GM23338 (cell line): ENCODE results near the gene AQP12B. TPM values are rescaled to one million over a fixed set of nuclear protein-coding genes. Genes with fewer than 3 reads are reported as not detected.

Experiments used
- ATAC-seq: fragments of 200-7000 bp; cut with Tn5 transposase; 3 replicates; pipeline ENCODE4 v1.9.1; 2020
- DNase-seq: peaks from one replicate; pipeline ENCODE4 v3.0.0-alpha.2; 2015; ENCODE audit warnings: low spot score
- H2AFZ ChIP-seq: fragments of 200-600 bp; sonication (generic); 2 replicates; pipeline ENCODE4 v1.8.0; 2016; ENCODE audit warnings: antibody characterized with exemption, mild to moderate bottlenecking, moderate library complexity
- H3F3A ChIP-seq: fragments of 200-600 bp; sonication (generic); replicated peaks from 2 replicates; pipeline ENCODE4 v1.8.0; 2017; ENCODE audit warnings: antibody characterized with exemption, mixed run types, low read depth
- H3K27ac ChIP-seq: fragments of 200-600 bp; sonication (generic); 2 replicates; pipeline ENCODE4 v1.6.1; 2016; ENCODE audit warnings: low read depth
- H3K27me3 ChIP-seq: fragments of 200-600 bp; sonication (generic); 2 replicates; pipeline ENCODE4 v1.8.0; 2016; ENCODE audit warnings: mild to moderate bottlenecking, mixed run types, moderate library complexity; ENCODE audit not compliant: insufficient read depth
- H3K36me3 ChIP-seq: fragments of 200-600 bp; sonication (generic); 2 replicates; pipeline ENCODE4 v1.8.0; 2016; ENCODE audit warnings: mild to moderate bottlenecking; ENCODE audit not compliant: insufficient read depth
- H3K4me1 ChIP-seq: fragments of 200-600 bp; sonication (generic); 2 replicates; pipeline ENCODE4 v1.8.0; 2016; ENCODE audit warnings: mild to moderate bottlenecking, moderate library complexity; ENCODE audit not compliant: insufficient read depth
- H3K4me2 ChIP-seq: fragments of 200-600 bp; sonication (generic); 2 replicates; pipeline ENCODE4 v1.7.1; 2017; ENCODE audit warnings: mixed run types
- H3K4me3 ChIP-seq: fragments of 200-600 bp; sonication (generic); 2 replicates; pipeline ENCODE4 v1.6.1; 2016; ENCODE audit warnings: mixed run types
- H3K79me2 ChIP-seq: fragments of 200-600 bp; sonication (generic); replicated peaks from 2 replicates; pipeline ENCODE4 v1.8.0; 2017; ENCODE audit warnings: mild to moderate bottlenecking; ENCODE audit not compliant: insufficient read depth
- H3K9me2 ChIP-seq: fragments of 200-600 bp; sonication (generic); 2 replicates; pipeline ENCODE4 v1.8.0; 2017; ENCODE audit not compliant: insufficient read depth
- H4K20me1 ChIP-seq: fragments of 200-600 bp; sonication (generic); replicated peaks from 2 replicates; pipeline ENCODE4 v1.8.0; 2017; ENCODE audit warnings: mild to moderate bottlenecking; ENCODE audit not compliant: insufficient read depth
- H3K27ac Mint-ChIP-seq: 2 replicates; pipeline ENCODE4 v1.8.0; 2020; ENCODE audit warnings: inconsistent platforms, mild to moderate bottlenecking, moderate library complexity, mixed read lengths
- H3K27me3 Mint-ChIP-seq: 3 replicates; pipeline ENCODE4 v1.8.0; 2022; ENCODE audit warnings: low read depth, mild to moderate bottlenecking, moderate library complexity, mixed read lengths, inconsistent platforms; ENCODE audit not compliant: insufficient read depth, poor library complexity
- H3K36me3 Mint-ChIP-seq: 3 replicates; pipeline ENCODE4 v1.8.0; 2021; ENCODE audit warnings: low read depth, mild to moderate bottlenecking, inconsistent platforms, moderate library complexity, mixed read lengths
- H3K4me1 Mint-ChIP-seq: 3 replicates; pipeline ENCODE4 v1.8.0; 2020; ENCODE audit warnings: mild to moderate bottlenecking, inconsistent platforms, mixed read lengths
- H3K4me3 Mint-ChIP-seq: 3 replicates; pipeline ENCODE4 v1.8.0; 2021; ENCODE audit warnings: moderate library complexity, mild to moderate bottlenecking, inconsistent platforms, mixed read lengths
- H3K9me3 Mint-ChIP-seq: 3 replicates; pipeline ENCODE4 v1.8.0; 2020; ENCODE audit warnings: moderate library complexity, mild to moderate bottlenecking, inconsistent platforms, mixed read lengths
- CREB1 ChIP-seq: fragments of 250-450 bp; sonication (Bioruptor Pico); IDR thresholded peaks from 2 replicates; pipeline ENCODE4 v1.5.0; 2020; ENCODE audit warnings: low read depth, mild to moderate bottlenecking, moderate library complexity
- EZH2 ChIP-seq: fragments of 200-600 bp; sonication (generic); IDR thresholded peaks from one replicate; pipeline ENCODE4 v1.8.0; 2017; ENCODE audit warnings: antibody characterized with exemption, mild to moderate bottlenecking, low read depth; ENCODE audit not compliant: unreplicated experiment
- EZH2phosphoT487 ChIP-seq: fragments of 200-600 bp; sonication (generic); IDR thresholded peaks from one replicate; pipeline ENCODE4 v1.8.1; 2018; ENCODE audit warnings: antibody characterized with exemption; ENCODE audit not compliant: unreplicated experiment
- JUNB ChIP-seq: IDR thresholded peaks from one replicate; pipeline ENCODE4 v1.6.1; 2016; ENCODE audit warnings: antibody characterized with exemption; ENCODE audit not compliant: unreplicated experiment
- NANOG ChIP-seq: IDR thresholded peaks from 2 replicates; pipeline ENCODE4 v1.6.1; 2016; ENCODE audit warnings: antibody characterized with exemption, borderline replicate concordance
- POLR2AphosphoS5 ChIP-seq: IDR thresholded peaks from 2 replicates; pipeline ENCODE4 v1.6.1; 2016; ENCODE audit warnings: antibody characterized with exemption, low read depth
- STAT1 ChIP-seq: IDR thresholded peaks from one replicate; pipeline ENCODE4 v1.6.1; 2016; ENCODE audit warnings: antibody characterized with exemption; ENCODE audit not compliant: unreplicated experiment
- ZNF114 ChIP-seq: fragments of 250-450 bp; sonication (Bioruptor Pico); IDR thresholded peaks from 2 replicates; pipeline ENCODE4 v1.5.0; 2020; ENCODE audit warnings: mild to moderate bottlenecking, moderate library complexity
- ZNF331 ChIP-seq: fragments of 250-450 bp; sonication (Bioruptor Pico); IDR thresholded peaks from 2 replicates; pipeline ENCODE4 v1.5.0; 2020; ENCODE audit warnings: low read depth, mild to moderate bottlenecking, moderate library complexity
- polyA plus RNA-seq: library from polyadenylated mRNA; unstranded; fragments of >200 nt; fragmentation: Nextera tagmentation; extraction: Ambion mirVana; gene quantifications from 2 replicates; pipeline ENCODE4 v1.2.1, GENCODE V29; 2016
- total RNA-seq: library from RNA; depleted of rRNA; stranded (reverse); fragments of >200 nt; shearing (Covaris generic); gene quantifications from 2 replicates; pipeline ENCODE4 v1.2.3, GENCODE V29; 2014
- TF ChIP-seq, protein P1 (sequence below): IDR thresholded peaks from one replicate; pipeline ENCODE4 v1.6.1; 2018; ENCODE audit warnings: antibody characterized with exemption; ENCODE audit not compliant: unreplicated experiment
- TF ChIP-seq, protein P2 (sequence below): fragments of 250-450 bp; sonication (Bioruptor Pico); IDR thresholded peaks from 2 replicates; pipeline ENCODE4 v1.5.0; 2020; ENCODE audit warnings: mild to moderate bottlenecking, moderate library complexity
- TF ChIP-seq, protein P3 (sequence below): IDR thresholded peaks from 2 replicates; pipeline ENCODE4 v1.6.1; 2016; ENCODE audit warnings: antibody characterized with exemption
- TF ChIP-seq, protein P4 (sequence below), 2 experiments: fragments of 200-600 bp in 1 of 2; sonication (generic) in 1 of 2; conservative IDR thresholded peaks; 2 replicates each; pipeline versions ENCODE4 v1.5.1 to v1.6.1; 2016 to 2017; ENCODE audit warnings: antibody characterized with exemption in 2 of 2, low read depth in 2 of 2, mild to moderate bottlenecking in 2 of 2, moderate library complexity in 1 of 2

Gene AQP12B
- total and polyA plus RNA-seq, 2 experiments from 2014 or later: not detected

DNA sequence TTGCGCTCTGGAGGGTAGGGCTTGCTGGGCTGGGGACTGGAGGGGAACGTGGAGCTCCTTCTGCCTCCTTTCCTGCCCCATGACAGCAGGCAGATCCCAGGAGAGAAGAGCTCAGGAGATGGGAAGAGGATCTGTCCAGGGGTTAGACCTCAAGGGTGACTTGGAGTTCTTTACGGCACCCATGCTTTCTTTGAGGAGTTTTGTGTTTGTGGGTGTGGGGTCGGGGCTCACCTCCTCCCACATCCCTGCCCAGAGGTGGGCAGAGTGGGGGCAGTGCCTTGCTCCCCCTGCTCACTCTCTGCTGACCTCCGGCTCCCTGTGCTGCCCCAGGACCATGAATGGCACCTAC is 53.1 kb downstream of the AQP12B start:
- H3K27ac ChIP-seq: no peak overlapping the region
- TF ChIP-seq JUNB (no peak), EZH2 (no peak), NANOG (no peak), CREB1 (CRISPR knock-in tag) (no peak), ZNF114 (CRISPR knock-in tag) (no peak), EZH2phosphoT487 (no peak), STAT1 (no peak), ZNF331 (CRISPR knock-in tag) (no peak), POLR2AphosphoS5 (no peak)
- TF ChIP-seq, protein P1, sequence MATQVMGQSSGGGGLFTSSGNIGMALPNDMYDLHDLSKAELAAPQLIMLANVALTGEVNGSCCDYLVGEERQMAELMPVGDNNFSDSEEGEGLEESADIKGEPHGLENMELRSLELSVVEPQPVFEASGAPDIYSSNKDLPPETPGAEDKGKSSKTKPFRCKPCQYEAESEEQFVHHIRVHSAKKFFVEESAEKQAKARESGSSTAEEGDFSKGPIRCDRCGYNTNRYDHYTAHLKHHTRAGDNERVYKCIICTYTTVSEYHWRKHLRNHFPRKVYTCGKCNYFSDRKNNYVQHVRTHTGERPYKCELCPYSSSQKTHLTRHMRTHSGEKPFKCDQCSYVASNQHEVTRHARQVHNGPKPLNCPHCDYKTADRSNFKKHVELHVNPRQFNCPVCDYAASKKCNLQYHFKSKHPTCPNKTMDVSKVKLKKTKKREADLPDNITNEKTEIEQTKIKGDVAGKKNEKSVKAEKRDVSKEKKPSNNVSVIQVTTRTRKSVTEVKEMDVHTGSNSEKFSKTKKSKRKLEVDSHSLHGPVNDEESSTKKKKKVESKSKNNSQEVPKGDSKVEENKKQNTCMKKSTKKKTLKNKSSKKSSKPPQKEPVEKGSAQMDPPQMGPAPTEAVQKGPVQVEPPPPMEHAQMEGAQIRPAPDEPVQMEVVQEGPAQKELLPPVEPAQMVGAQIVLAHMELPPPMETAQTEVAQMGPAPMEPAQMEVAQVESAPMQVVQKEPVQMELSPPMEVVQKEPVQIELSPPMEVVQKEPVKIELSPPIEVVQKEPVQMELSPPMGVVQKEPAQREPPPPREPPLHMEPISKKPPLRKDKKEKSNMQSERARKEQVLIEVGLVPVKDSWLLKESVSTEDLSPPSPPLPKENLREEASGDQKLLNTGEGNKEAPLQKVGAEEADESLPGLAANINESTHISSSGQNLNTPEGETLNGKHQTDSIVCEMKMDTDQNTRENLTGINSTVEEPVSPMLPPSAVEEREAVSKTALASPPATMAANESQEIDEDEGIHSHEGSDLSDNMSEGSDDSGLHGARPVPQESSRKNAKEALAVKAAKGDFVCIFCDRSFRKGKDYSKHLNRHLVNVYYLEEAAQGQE: no peak
- TF ChIP-seq, protein P2, sequence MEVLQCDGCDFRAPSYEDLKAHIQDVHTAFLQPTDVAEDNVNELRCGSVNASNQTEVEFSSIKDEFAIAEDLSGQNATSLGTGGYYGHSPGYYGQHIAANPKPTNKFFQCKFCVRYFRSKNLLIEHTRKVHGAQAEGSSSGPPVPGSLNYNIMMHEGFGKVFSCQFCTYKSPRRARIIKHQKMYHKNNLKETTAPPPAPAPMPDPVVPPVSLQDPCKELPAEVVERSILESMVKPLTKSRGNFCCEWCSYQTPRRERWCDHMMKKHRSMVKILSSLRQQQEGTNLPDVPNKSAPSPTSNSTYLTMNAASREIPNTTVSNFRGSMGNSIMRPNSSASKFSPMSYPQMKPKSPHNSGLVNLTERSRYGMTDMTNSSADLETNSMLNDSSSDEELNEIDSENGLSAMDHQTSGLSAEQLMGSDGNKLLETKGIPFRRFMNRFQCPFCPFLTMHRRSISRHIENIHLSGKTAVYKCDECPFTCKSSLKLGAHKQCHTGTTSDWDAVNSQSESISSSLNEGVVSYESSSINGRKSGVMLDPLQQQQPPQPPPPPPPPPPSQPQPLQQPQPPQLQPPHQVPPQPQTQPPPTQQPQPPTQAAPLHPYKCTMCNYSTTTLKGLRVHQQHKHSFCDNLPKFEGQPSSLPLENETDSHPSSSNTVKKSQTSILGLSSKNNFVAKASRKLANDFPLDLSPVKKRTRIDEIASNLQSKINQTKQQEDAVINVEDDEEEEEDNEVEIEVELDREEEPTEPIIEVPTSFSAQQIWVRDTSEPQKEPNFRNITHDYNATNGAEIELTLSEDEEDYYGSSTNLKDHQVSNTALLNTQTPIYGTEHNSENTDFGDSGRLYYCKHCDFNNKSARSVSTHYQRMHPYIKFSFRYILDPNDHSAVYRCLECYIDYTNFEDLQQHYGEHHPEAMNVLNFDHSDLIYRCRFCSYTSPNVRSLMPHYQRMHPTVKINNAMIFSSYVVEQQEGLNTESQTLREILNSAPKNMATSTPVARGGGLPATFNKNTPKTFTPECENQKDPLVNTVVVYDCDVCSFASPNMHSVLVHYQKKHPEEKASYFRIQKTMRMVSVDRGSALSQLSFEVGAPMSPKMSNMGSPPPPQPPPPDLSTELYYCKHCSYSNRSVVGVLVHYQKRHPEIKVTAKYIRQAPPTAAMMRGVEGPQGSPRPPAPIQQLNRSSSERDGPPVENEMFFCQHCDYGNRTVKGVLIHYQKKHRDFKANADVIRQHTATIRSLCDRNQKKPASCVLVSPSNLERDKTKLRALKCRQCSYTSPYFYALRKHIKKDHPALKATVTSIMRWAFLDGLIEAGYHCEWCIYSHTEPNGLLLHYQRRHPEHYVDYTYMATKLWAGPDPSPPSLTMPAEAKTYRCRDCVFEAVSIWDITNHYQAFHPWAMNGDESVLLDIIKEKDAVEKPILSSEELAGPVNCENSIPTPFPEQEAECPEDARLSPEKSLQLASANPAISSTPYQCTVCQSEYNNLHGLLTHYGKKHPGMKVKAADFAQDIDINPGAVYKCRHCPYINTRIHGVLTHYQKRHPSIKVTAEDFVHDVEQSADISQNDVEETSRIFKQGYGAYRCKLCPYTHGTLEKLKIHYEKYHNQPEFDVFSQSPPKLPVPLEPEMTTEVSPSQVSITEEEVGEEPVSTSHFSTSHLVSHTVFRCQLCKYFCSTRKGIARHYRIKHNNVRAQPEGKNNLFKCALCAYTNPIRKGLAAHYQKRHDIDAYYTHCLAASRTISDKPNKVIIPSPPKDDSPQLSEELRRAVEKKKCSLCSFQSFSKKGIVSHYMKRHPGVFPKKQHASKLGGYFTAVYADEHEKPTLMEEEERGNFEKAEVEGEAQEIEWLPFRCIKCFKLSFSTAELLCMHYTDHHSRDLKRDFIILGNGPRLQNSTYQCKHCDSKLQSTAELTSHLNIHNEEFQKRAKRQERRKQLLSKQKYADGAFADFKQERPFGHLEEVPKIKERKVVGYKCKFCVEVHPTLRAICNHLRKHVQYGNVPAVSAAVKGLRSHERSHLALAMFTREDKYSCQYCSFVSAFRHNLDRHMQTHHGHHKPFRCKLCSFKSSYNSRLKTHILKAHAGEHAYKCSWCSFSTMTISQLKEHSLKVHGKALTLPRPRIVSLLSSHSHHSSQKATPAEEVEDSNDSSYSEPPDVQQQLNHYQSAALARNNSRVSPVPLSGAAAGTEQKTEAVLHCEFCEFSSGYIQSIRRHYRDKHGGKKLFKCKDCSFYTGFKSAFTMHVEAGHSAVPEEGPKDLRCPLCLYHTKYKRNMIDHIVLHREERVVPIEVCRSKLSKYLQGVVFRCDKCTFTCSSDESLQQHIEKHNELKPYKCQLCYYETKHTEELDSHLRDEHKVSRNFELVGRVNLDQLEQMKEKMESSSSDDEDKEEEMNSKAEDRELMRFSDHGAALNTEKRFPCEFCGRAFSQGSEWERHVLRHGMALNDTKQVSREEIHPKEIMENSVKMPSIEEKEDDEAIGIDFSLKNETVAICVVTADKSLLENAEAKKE (CRISPR knock-in tag): no peak
- TF ChIP-seq, protein P3, sequence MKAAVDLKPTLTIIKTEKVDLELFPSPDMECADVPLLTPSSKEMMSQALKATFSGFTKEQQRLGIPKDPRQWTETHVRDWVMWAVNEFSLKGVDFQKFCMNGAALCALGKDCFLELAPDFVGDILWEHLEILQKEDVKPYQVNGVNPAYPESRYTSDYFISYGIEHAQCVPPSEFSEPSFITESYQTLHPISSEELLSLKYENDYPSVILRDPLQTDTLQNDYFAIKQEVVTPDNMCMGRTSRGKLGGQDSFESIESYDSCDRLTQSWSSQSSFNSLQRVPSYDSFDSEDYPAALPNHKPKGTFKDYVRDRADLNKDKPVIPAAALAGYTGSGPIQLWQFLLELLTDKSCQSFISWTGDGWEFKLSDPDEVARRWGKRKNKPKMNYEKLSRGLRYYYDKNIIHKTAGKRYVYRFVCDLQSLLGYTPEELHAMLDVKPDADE: no peak
- TF ChIP-seq, protein P4, sequence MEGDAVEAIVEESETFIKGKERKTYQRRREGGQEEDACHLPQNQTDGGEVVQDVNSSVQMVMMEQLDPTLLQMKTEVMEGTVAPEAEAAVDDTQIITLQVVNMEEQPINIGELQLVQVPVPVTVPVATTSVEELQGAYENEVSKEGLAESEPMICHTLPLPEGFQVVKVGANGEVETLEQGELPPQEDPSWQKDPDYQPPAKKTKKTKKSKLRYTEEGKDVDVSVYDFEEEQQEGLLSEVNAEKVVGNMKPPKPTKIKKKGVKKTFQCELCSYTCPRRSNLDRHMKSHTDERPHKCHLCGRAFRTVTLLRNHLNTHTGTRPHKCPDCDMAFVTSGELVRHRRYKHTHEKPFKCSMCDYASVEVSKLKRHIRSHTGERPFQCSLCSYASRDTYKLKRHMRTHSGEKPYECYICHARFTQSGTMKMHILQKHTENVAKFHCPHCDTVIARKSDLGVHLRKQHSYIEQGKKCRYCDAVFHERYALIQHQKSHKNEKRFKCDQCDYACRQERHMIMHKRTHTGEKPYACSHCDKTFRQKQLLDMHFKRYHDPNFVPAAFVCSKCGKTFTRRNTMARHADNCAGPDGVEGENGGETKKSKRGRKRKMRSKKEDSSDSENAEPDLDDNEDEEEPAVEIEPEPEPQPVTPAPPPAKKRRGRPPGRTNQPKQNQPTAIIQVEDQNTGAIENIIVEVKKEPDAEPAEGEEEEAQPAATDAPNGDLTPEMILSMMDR (conservative IDR thresholded peaks at IDR 0.05; ENCODE audit: low read depth in 2 of 2): no peak
- H3K9me2 ChIP-seq: no peaks in the 10 kb centered on the region
- peaks cover 8% of the 10 kb centered on the region for H3K27me3 Mint-ChIP-seq
- H3K4me2 ChIP-seq: no peak overlapping the region
- H3K36me3 Mint-ChIP-seq: peaks cover 8% of the 10 kb centered on the region; the same call in 2 of the 3 replicates
- H3K79me2 ChIP-seq: no peaks in the 10 kb centered on the region
- no peaks in the 10 kb centered on the region for H3K27me3 ChIP-seq
- no peaks in the 10 kb centered on the region for H3K4me1 ChIP-seq
- H2AFZ ChIP-seq: no peak overlapping the region
- no peak overlapping the region for H3K27ac Mint-ChIP-seq
- no peak for DNase-seq
- peaks cover 29% of the 10 kb centered on the region for H3K9me3 Mint-ChIP-seq
- H3F3A ChIP-seq: no peaks in the 10 kb centered on the region
- H3K4me3 Mint-ChIP-seq: no peak overlapping the region
- peaks cover 4% of the 10 kb centered on the region; the same call in 1 of the 3 replicates for H3K4me1 Mint-ChIP-seq
- H3K36me3 ChIP-seq: no peaks in the 10 kb centered on the region
- ATAC-seq: no peak
- no peaks in the 10 kb centered on the region for H4K20me1 ChIP-seq
- no peak overlapping the region for H3K4me3 ChIP-seq
